GM18511 (cell line): ENCODE results near the gene CYP2U1.
A peak's percentile ranks its signal among the peaks of the same experiment; 100 is the strongest.

ENCODE experiments used
- ATAC-seq: cut with Tn5 transposase; IDR thresholded peaks from one replicate; pipeline ENCODE4 v1.9.1; 2021; ENCODE audit warnings: mild to moderate bottlenecking, moderate library complexity; ENCODE audit not compliant: unreplicated experiment

Gene CYP2U1

DNA sequence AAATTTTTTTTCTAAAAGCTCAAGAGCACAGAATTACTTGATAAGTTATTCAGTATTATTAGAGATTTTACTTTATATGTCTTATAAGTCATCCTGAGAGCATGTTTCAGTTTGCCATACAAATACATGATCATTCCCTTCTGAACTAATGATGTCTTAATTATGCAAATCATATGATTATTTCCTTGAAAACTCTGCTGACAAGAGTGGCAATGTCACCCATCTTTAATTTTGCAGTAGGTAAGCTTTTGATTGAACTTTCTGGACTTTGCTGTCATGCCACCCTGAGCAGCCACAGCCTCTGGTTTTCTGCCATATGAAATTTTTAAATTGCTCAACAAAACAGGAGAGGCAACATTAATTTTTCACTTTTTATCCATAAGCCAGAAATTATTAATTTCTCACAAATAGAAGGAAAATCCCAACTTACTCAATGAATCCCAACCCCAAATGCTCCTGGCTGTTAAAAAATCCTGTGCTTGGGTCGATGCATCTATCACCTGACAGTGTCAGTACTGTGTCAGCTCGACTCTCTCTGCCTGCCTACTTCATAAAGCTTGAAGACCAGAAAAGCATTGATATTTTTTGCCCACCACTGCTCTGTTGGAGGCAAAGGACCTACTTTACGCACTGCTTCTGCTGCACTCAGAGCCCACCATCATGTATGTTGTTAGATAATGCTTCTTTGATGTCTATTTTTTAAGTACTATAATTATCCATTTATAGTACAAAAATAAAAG lies 46.8 kb downstream of the CYP2U1 start:
- ATAC-seq, result no peak

DNA sequence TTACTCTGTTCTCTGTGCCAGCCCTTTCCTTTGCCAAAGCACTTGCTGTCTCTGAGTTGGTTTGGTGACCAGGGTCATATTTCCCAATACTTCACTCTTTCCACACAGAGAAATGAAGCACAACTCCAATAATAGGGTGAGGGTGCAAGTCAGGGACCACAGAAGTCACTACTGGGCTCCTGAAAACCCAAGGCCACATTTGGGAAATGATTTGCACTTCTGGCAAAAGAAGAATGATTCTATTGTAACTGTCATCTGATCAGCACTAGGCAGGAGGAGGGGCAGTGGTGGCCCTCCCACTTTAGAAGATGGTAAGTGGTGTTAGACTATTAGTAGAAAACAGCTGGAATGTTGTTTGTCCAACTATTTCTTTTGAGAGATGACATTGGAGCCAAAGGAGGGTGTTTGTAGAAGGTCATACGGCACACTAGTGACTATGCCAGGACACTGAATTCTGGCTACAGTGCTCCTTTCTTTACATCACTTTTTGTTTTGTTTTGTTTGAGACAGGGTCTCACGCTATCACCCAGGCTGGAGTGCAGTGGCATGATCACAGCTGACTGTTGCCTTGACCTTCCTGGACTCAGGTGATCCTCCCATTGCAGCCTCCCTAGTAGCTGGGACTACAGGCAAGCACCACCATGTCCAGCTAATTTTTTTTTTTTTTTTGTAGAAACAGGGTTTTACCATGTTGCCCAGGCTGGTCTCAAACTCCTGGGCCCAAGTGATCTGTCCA lies 47.5 kb downstream of the CYP2U1 start:
- no peak for ATAC-seq

DNA sequence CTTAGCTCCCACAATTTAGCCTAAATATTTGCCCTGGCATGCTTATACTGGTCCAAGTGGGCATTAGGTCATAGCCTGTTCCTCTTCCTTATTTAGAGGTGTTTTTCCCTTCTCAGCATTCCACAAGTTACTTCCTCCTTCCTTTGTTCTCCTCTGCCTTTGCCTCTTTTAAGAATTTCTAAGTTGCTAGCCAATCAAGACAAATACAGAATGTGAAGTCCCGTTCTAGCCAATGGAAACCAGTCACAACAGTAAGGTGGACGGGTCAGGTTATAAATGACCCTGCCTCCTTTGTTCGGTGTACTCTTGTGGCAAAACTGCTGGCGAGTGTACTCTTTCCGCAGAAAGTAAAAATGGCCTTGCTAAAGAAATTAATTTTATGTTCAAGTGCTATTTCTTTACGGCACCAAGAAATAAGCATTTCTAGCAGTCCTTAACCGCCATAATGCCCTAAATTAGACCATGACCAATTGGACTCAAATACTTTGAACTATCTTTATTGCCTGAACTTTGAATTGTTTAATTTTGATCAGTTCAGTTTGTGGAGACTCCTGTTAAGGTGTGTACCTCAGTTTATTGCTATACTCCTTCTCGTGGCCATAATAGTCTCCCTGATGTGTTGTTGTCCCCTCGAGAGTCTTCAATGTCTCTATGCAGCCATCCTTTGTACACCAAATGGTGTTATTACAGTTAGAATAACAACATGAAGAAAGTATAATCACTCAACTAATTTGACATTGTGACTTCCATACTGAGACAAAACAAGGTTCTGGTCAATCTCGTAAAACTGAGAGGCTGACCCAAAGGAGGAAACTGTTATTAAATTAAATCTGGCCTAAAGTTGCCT lies 56.8 kb downstream of the CYP2U1 start:
- no peak for ATAC-seq

DNA sequence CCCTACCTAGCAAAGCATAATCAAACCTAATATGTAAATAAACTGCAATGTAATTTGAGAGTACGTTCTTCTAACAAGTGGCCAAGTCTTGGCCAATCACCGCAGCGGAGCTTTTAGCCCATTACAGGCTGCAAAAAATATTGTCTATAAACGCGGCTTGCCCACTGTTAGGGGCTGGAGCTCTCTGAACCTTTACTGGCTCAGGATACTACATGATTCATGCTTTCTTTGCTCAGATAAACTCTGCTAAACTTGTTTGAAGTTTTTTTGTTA lies 57.4 kb downstream of the CYP2U1 start:
- no peak for ATAC-seq

DNA sequence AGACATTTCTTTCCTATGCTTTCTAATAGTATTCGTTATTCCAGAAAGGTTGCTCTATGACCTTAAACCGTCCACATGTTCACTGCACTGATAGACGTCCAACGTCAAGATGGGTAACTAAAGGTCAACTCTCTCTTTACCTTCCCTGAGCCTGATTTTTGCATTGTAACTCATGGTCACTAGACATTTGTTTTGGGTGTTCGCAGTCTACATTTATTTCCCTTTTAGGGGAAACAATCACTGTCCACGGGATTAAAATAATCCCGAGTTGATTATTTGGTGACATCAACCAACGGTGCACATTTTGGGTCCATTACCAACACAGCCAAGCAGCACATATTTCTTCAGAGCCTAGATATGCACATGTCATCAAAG lies 57.8 kb downstream of the CYP2U1 start:
- ATAC-seq, result peak; percentile 16

DNA sequence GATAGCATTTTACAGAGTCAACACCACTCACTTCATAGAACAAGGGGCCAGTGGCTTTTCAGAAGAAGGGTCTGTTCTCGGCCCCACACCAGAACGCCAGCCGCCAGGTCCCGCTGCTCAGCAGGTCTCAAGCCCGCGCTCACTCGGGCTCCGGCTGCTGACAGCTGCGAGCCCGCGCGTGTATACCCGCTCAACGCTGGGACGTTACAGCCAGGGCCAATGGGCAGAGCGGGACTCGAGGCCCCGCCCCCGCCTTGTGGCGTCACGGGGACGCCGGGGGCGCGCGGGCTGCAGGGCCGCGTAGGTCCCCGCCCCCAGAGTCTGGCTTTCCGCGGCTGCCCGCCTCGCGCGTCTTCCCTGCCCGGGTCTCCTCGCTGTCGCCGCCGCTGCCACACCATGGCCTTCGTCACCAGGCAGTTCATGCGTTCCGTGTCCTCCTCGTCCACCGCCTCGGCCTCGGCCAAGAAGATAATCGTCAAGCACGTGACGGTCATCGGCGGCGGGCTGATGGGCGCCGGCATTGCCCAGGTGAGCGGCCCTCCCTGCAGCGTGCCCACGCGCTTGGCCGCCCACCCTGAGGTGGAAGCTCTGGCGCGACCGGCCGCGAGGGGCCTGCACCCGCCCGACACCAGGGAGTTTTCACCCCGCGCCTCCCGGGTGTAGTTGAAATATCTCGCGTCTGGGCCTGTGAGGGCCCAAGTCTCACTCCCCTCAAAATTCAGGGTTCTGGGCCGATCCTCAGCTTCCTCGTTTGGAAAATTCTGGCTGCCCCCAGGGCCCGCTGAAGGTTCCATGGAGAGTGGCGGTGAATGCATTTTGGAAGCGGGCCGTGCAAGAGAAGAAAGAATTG lies 58.4 kb downstream of the CYP2U1 start, which contains the start of gene HADH:
HADH (plus strand) TSS at position 353 of the 850 bp plus-strand sequence; CDS start at position 397, 44 bp downstream.
- ATAC-seq, result peak; percentile 96

DNA sequence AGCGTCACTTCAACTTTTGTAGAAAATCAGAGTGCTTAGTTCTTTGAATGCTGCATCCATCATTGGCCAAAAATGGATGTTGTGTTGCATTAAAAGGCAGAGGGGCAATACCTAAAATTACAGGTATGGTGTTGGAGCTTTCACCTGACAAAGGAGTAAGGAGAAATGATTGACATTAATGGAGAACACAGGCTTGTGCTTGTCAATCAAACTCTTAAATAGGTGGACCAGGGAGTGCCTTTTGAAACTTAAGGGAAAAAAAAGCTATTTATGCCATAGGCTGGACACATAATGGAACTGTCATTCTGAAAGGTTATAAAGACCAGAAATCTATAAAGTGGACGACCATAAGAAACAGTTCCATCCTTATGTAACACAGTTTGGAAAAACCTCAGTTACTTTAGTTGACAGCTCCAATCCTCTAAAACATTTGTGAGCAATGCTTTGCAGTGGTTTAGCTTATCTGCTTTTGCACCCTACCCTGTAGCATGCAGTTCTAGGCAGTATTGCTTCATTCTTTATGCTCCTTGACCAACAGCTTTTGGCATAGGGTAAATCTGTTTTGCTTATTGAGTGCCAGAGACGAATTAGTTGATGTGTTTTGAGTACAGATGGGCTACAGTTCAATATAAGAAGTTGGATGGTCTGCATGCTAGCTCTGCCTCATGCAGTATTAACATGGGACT lies 60.7 kb downstream of the CYP2U1 start:
- ATAC-seq, result no peak

DNA sequence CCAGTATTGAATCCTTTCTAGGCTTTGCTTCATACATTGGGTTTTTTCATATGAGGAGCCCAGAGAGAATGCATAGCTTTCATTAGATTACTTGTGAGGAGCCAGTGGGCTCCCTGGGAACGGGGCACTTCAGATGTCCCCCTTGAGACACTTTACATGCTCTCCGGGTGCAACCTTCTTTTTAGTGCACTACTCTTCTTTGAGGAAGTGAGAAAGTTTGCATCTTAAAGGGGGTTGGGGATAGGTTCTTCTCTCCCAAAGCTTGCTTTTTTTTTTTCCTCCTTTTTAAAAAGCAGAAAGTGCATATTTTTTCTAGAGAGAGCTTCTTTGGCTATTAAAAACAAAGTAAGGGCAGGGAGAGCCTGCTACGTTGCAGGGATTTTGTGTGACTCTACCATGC lies 62.6 kb downstream of the CYP2U1 start:
- ATAC-seq, result peak; percentile 42

DNA sequence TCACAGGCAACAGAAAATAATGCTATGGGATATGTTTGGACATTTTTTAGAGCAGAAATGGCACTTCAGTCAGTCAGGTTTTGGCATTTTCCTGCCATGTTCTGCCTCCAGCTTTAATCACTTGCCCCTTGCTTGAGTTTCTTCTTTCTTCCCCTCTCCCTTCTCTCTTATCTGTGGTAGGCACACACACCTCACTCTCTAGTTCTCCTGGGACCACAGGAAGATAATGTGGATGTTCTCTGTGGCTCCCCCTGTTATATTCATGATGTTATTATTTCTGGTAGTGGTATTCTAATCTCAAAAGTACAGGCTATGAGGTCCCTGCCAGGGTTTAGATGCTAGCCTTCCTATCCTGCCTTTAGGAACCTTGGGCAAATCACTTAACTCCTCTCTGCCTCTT lies 63.5 kb downstream of the CYP2U1 start:
- ATAC-seq, result no peak

DNA sequence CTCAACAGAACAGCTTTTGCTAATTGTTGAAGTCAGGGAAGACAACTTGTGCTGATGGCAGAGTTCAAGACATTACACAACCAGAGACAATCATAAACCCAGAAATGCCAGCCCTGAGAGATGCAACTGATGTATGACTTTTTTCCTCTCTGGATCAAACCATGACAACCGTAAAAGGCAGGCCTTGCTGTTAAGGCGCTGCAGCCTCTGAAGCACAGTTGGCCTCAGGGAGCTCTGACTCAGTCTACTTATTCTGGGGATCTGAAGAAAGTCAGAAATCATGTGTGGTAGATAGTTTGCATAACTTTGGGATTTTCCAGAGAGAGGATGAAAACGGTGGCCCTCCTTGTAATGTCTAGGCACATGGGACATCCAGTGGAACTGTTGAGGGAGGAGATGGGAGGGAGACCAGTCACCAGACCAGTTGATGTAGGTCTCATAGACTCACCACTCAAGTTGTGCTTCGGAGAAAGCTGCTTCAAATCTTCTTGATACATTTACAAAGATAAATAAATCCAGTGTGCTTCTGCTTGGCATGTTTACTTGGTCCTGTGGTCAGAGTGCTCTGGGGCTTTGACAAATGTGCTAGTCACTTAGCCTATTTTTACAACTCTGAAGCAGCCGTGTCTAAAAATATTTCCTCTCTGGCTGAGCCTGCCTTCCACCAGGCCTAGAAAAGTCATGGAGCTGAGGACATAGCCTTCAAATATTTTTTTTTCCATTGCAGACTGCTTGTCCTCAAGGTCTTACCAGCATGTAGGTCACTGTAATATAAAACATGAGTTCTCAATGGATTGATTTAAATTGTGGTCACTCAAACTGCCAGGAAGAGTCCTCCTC lies 65.8 kb downstream of the CYP2U1 start:
- no peak for ATAC-seq

DNA sequence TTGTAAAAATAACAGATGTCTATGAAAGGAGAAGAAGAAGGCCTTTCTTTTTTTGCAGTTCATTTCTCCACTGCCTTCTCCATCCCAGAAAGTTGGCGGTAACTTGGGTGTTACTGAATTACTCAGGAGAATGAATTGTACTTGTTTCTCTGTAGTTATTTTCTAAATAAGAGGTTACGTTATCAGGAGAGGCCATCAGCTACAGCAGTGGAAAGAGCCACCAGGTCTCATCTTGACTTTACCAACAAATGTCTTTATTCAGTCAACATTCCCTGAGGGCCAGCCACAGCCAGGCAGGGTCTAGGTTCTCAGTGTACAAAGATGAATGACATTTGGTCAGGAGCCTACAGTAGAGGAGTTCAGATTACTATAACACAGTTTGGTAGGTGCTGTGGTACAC lies 66.4 kb downstream of the CYP2U1 start:
- no peak for ATAC-seq

DNA sequence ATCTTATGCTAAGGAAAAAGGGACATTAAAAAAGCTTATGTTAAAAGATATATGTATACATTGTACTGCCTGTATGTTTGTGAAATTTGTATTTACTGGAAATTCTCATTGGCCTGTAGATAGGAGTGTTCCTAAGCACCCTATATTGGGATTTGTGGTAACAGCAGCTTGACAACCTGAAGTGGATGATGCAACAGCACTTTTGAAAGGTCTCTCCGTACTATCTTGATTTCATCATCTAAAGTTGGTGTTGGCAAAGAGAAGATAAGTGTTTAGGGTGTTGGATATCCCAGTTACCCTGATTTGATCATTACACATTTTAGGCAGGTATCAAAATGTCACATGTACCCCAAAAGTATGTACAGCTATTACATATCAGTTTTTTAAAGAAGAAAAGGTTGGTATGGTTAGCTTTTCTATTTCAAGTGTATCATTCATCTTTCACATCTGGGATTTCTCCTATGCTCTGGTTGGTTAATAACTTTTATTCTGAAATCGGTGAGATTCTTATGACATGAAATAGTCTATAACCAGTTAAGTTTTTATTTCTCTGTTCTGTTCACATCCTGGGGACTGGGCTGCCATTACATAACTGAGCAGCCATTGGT lies 68.7 kb downstream of the CYP2U1 start:
- no peak for ATAC-seq

DNA sequence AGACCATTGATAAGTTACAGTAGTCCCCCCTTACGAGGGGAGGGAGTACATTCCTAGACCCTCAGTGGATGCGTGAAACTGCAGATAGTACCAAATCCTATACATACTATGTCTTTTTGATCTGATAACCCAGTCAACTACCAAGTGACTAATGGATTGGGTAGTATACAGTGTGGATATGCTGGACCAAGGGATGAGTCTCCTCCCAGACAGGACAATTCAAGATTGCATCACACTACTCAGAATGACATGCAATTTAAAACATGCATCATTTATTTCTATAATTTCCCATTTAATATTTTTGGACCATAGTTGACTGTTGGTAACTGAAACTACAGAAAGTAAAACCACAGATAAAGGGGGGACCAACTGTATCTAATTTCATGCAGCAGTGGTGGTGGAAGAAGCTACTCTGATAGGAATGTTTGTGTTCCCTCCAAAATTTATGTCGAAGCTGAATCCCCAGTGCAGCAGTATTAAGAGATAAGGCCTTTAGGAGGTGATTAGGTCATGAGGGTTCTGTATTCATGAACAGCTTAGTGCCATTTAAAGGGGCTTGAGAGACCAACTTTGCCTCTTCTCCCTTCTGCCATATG lies 70.3 kb downstream of the CYP2U1 start:
- ATAC-seq, result no peak
